PC-3 (cell line): Measurements from ENCODE around the gene PACRG. TPM values are rescaled to one million over a fixed set of nuclear protein-coding genes. Genes with fewer than 3 reads are reported as not detected.

Experiments used
- ATAC-seq: fragments of 200-7000 bp; cut with Tn5 transposase; 2 replicates; pipeline ENCODE4 v1.9.1; 2020; ENCODE audit warnings: mild to moderate bottlenecking, moderate library complexity
- BruUV-seq: library from RNA; stranded (reverse); fragments of 400-500 nt; replicated peaks from 2 replicates; lab custom pipeline; 2021; lab: Mats Ljungman, UMichigan
- CTCF ChIA-PET: fragments of 300-600 bp; sonication (Branson Sonifier 250); formaldehyde crosslinking; loops from one replicate; lab custom pipeline; 2022; ENCODE audit warnings: antibody characterized with exemption; lab: Charles Lee
- POLR2A ChIA-PET: fragments of 300-600 bp; sonication (Branson Sonifier 250); formaldehyde crosslinking; loops from one replicate; lab custom pipeline; 2022; ENCODE audit warnings: antibody characterized with exemption; ENCODE audit not compliant: unreplicated experiment; lab: Charles Lee
- DNase-seq: peaks from one replicate; pipeline ENCODE4 v3.0.0-alpha.2; 2015
- H2AFZ ChIP-seq: fragments of 300-600 bp; sonication (generic); 2 replicates; pipeline ENCODE4 v1.6.0; 2016; ENCODE audit warnings: antibody characterized with exemption, low read length
- H3F3A ChIP-seq: fragments of 300-600 bp; sonication (generic); one replicate; pipeline ENCODE4 v1.6.0; 2017; ENCODE audit warnings: antibody characterized with exemption, low read length, control low read depth, mild to moderate bottlenecking; ENCODE audit not compliant: unreplicated experiment
- H3K27ac ChIP-seq: fragments of 300-600 bp; sonication (generic); 2 replicates; pipeline ENCODE4 v1.5.1; 2016; ENCODE audit warnings: mild to moderate bottlenecking, low read length
- H3K27me3 ChIP-seq: fragments of 300-600 bp; sonication (generic); 2 replicates; pipeline ENCODE4 v1.6.1; 2016; ENCODE audit warnings: low read length, mixed read lengths
- H3K36me3 ChIP-seq: fragments of 300-600 bp; sonication (generic); 2 replicates; pipeline ENCODE4 v1.6.1; 2016; ENCODE audit warnings: low read depth, mixed run types, low read length, mixed read lengths
- H3K4me1 ChIP-seq: fragments of 300-600 bp; sonication (generic); 2 replicates; pipeline ENCODE4 v1.5.1; 2016; ENCODE audit warnings: low read length; ENCODE audit not compliant: insufficient read depth
- H3K4me2 ChIP-seq: fragments of 300-600 bp; sonication (generic); 2 replicates; pipeline ENCODE4 v1.6.0; 2016; ENCODE audit warnings: low read length
- H3K4me3 ChIP-seq: fragments of 300-600 bp; sonication (generic); 2 replicates; pipeline ENCODE4 v1.5.1; 2016; ENCODE audit warnings: mild to moderate bottlenecking, low read length, mixed read lengths
- H3K79me2 ChIP-seq: fragments of 300-600 bp; sonication (generic); 2 replicates; pipeline ENCODE4 v1.6.1; 2017; ENCODE audit warnings: low read length, mixed read lengths
- H3K9ac ChIP-seq: fragments of 300-600 bp; sonication (generic); 2 replicates; pipeline ENCODE4 v1.6.0; 2016; ENCODE audit warnings: mild to moderate bottlenecking, low read length
- H3K9me2 ChIP-seq: fragments of 300-600 bp; sonication (generic); replicated peaks from 2 replicates; pipeline ENCODE4 v1.6.1; 2016; ENCODE audit warnings: mixed run types, low read length, mixed read lengths
- H3K9me3 ChIP-seq: fragments of 300-600 bp; sonication (generic); 2 replicates; pipeline ENCODE4 v1.6.1; 2016; ENCODE audit warnings: low read length, mixed read lengths
- H4K20me1 ChIP-seq: fragments of 300-600 bp; sonication (generic); 2 replicates; pipeline ENCODE4 v1.6.1; 2016; ENCODE audit warnings: low read length, mixed read lengths
- EZH2 ChIP-seq: fragments of 300-600 bp; sonication (generic); IDR thresholded peaks from one replicate; pipeline ENCODE4 v1.6.1; 2017; ENCODE audit warnings: antibody characterized with exemption, mild to moderate bottlenecking, low read length; ENCODE audit not compliant: unreplicated experiment
- EZH2phosphoT487 ChIP-seq: fragments of 300-600 bp; sonication (generic); IDR thresholded peaks from 2 replicates; pipeline ENCODE4 v1.6.1; 2018; ENCODE audit warnings: mild to moderate bottlenecking, antibody characterized with exemption, low read length, borderline replicate concordance
- intact Hi-C: fragments of 100-400 bp; cut with micrococcal nuclease; formaldehyde crosslinking; loops from 2 replicates; pipeline ENCODE4 v1.9.0; 2023
- total RNA-seq: library from RNA; depleted of rRNA; stranded (reverse); fragments of >200 nt; gene quantifications from 2 replicates; pipeline ENCODE4 v1.2.3, GENCODE V29; 2014
- TF ChIP-seq, protein P1 (sequence below): fragments of 300-600 bp; sonication (generic); conservative IDR thresholded peaks from 2 replicates; pipeline ENCODE4 v1.5.1; 2017; ENCODE audit warnings: antibody characterized with exemption, low read depth, mild to moderate bottlenecking, low read length

The PACRG gene
- total RNA-seq, 1 experiment from 2014 or later: not detected

DNA sequence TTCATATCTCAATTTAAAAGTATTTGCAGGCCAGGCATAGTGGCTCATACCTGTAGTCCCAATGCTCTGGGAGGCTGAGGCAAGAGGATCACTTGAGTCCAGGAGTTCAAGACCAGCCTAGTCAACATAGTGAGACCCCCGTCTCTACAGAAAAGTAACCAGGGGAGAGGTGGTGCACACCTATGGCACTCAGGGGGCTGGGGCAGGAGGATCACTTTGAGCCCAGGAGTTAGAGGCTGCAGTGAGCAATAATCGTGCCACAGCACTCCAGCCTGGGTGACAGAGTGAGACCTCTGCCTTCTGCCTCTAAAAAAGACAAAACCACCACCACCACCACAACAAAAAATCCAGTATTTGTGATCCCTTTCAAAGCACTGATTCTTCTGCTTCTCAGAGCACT lies 501.3 kb downstream of the PACRG start:
- ChIA-PET CTCF (no interaction called here), POLR2A (no interaction called here)
- H3K4me1 ChIP-seq: no peaks in the 10 kb centered on the region
- H3K9me3 ChIP-seq: no peaks in the 10 kb centered on the region
- ATAC-seq: no peak
- H3F3A ChIP-seq: no peaks in the 10 kb centered on the region
- H4K20me1 ChIP-seq: no peaks in the 10 kb centered on the region
- TF ChIP-seq EZH2phosphoT487 (no peak), EZH2 (no peak)
- TF ChIP-seq, protein P1, sequence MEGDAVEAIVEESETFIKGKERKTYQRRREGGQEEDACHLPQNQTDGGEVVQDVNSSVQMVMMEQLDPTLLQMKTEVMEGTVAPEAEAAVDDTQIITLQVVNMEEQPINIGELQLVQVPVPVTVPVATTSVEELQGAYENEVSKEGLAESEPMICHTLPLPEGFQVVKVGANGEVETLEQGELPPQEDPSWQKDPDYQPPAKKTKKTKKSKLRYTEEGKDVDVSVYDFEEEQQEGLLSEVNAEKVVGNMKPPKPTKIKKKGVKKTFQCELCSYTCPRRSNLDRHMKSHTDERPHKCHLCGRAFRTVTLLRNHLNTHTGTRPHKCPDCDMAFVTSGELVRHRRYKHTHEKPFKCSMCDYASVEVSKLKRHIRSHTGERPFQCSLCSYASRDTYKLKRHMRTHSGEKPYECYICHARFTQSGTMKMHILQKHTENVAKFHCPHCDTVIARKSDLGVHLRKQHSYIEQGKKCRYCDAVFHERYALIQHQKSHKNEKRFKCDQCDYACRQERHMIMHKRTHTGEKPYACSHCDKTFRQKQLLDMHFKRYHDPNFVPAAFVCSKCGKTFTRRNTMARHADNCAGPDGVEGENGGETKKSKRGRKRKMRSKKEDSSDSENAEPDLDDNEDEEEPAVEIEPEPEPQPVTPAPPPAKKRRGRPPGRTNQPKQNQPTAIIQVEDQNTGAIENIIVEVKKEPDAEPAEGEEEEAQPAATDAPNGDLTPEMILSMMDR: no peak
- no peak for DNase-seq
- no peak overlapping the region for H3K9ac ChIP-seq
- H3K27me3 ChIP-seq: no peaks in the 10 kb centered on the region
- no peaks in the 10 kb centered on the region for H3K36me3 ChIP-seq
- no peak overlapping the region for H2AFZ ChIP-seq
- H3K9me2 ChIP-seq: no peaks in the 10 kb centered on the region
- H3K27ac ChIP-seq: no peak overlapping the region
- H3K4me2 ChIP-seq: no peak overlapping the region
- H3K4me3 ChIP-seq: no peak overlapping the region
- intact Hi-C loops: no loop called here
- H3K79me2 ChIP-seq: no peaks in the 10 kb centered on the region
- no TSS peak for BruUV-seq

DNA sequence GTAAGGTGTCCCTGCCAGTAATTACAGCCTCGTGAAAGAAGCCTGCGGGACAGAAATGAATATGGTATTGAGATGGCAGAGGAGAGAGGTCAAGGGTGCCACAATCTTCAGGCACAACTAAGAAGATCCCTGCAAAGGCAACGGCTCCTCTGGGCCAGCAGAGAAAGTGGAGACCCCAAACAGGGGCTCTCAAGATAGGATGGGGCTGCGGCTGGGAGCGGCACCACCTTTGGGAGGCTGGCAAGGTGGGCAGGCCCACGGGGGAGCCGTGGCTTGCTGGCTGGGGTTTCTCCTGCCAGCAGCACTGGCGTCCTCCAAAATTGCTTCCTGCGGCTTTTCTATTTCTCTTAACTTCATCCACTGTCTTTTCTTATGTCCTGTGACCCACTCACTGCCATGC lies 503.1 kb downstream of the PACRG start:
- H3K4me3 ChIP-seq: no peak overlapping the region
- H4K20me1 ChIP-seq: no peaks in the 10 kb centered on the region
- H3F3A ChIP-seq: no peaks in the 10 kb centered on the region
- H3K79me2 ChIP-seq: no peaks in the 10 kb centered on the region
- TF ChIP-seq EZH2 (no peak), EZH2phosphoT487 (no peak)
- TF ChIP-seq, protein P1: no peak
- H3K9ac ChIP-seq: no peak overlapping the region
- H3K9me2 ChIP-seq: no peaks in the 10 kb centered on the region
- intact Hi-C loops: no loop called here
- no peak for DNase-seq
- ChIA-PET POLR2A (no interaction called here), CTCF (no interaction called here)
- H3K36me3 ChIP-seq: no peaks in the 10 kb centered on the region
- no peak for ATAC-seq
- H3K27me3 ChIP-seq: no peaks in the 10 kb centered on the region
- H3K4me1 ChIP-seq: no peaks in the 10 kb centered on the region
- H3K4me2 ChIP-seq: no peak overlapping the region
- no TSS peak for BruUV-seq
- no peak overlapping the region for H3K27ac ChIP-seq
- H2AFZ ChIP-seq: no peak overlapping the region
- no peaks in the 10 kb centered on the region for H3K9me3 ChIP-seq

DNA sequence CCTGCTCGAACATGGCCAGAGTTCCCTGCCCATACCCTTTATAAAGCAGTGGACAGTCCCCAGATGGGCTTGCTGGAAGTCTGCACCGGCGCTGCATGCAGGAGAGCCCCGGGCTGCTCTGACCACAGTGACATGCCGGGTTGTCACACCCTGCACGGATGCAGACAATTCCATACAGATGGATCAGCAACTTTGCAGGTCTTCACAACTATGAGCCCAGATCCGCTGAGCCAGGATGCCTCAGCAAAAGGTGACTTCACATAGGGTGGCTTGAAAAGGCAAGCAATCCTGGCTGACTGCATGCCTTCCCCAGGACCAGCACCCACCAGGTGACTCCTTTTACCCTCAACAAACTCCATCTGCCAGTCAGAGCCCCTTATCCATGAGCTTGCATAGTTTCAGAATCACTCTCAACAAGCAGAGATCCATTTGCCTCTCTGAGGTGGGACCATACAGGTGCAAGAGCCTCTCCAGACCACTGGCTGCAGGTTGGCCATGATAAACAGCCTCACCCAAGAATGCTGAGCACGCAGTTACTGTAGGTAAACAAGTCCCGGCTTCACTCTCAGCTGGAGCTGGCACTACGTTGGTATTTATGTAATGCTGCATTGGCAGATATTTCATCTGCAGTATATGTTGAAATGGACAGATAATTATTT lies 503.7 kb downstream of the PACRG start:
- H4K20me1 ChIP-seq: no peaks in the 10 kb centered on the region
- H3K4me2 ChIP-seq: no peak overlapping the region
- H3K4me1 ChIP-seq: no peaks in the 10 kb centered on the region
- ChIA-PET CTCF (no interaction called here), POLR2A (no interaction called here)
- DNase-seq (no peak), ATAC-seq (no peak)
- no peaks in the 10 kb centered on the region for H3K27me3 ChIP-seq
- no peak overlapping the region for H3K9ac ChIP-seq
- no peak overlapping the region for H3K27ac ChIP-seq
- no peaks in the 10 kb centered on the region for H3K9me2 ChIP-seq
- no peaks in the 10 kb centered on the region for H3K79me2 ChIP-seq
- H3K36me3 ChIP-seq: no peaks in the 10 kb centered on the region
- no TSS peak for BruUV-seq
- intact Hi-C loops: no loop called here
- H2AFZ ChIP-seq: no peak overlapping the region
- no peaks in the 10 kb centered on the region for H3F3A ChIP-seq
- TF ChIP-seq EZH2: no peak
- TF ChIP-seq, protein P1: no peak
- H3K4me3 ChIP-seq: no peak overlapping the region
- no peaks in the 10 kb centered on the region for H3K9me3 ChIP-seq
